ENCODE data around the gene TBC1D16. TPM values are rescaled to one million over a fixed set of nuclear protein-coding genes. Genes with fewer than 3 reads are reported as not detected.
"Not testable (repeated sequence)": the region's sequence is repeated elsewhere in the genome, so short reads cannot be mapped to it uniquely, and the experiment has no call there.

Gene TBC1D16
- total RNA-seq, 2 donors from 2014 or later = 45.9 to 52.1 TPM

- no peak overlapping the region for H3K27ac ChIP-seq
- no peak for TF ChIP-seq CTCF (IDR thresholded peaks at IDR 0.05)
- peaks cover 0 to 6% of the 10 kb centered on the region in 2 donors for H3K4me1 ChIP-seq (ENCODE audit: control insufficient read depth in 1 of 2, low read depth in 2 of 2)
- H3K27me3 ChIP-seq (replicated peaks; ENCODE audit: insufficient read depth) = no peaks in the 10 kb centered on the region
- no peaks in the 10 kb centered on the region for H3K9me3 ChIP-seq
- H3K4me3 ChIP-seq = no peak overlapping the region
- no peak for DNase-seq (ENCODE audit: low spot score)
- H3K36me3 ChIP-seq = no peaks in the 10 kb centered on the region
- no peak for ATAC-seq (ENCODE audit: insufficient number of reproducible peaks, low FRiP score, low read depth)
Measured at GRCh38 chr17:79960788-79961522, 74.7 kb downstream of the TBC1D16 start.

- H3K36me3 ChIP-seq = no peaks in the 10 kb centered on the region
- no peak for TF ChIP-seq CTCF (IDR thresholded peaks at IDR 0.05)
- H3K27ac ChIP-seq = no peak overlapping the region
- DNase-seq (ENCODE audit: low spot score) (no peak), ATAC-seq (ENCODE audit: insufficient number of reproducible peaks, low FRiP score, low read depth) (no peak)
- no peak overlapping the region for H3K4me3 ChIP-seq
- H3K4me1 ChIP-seq (ENCODE audit: control insufficient read depth in 1 of 2, low read depth in 2 of 2) = no peaks in the 10 kb centered on the region
- H3K27me3 ChIP-seq (replicated peaks; ENCODE audit: insufficient read depth) = no peaks in the 10 kb centered on the region
- H3K9me3 ChIP-seq = no peaks in the 10 kb centered on the region
Measured at GRCh38 chr17:79959042-79959441, 76.6 kb downstream of the TBC1D16 start.

GRCh38 chr17:79956853-79957252 is 78.8 kb downstream of the TBC1D16 start:
- ATAC-seq (ENCODE audit: insufficient number of reproducible peaks, low FRiP score, low read depth) = no peak
- Histone ChIP-seq H3K4me3 (no peak overlapping the region), H3K9me3 (no peaks in the 10 kb centered on the region), H3K4me1 (ENCODE audit: control insufficient read depth in 1 of 2, low read depth in 2 of 2) (peaks cover 0 to 8% of the 10 kb centered on the region in 2 donors), H3K36me3 (no peaks in the 10 kb centered on the region), H3K27ac (no peak overlapping the region), H3K27me3 (replicated peaks; ENCODE audit: insufficient read depth) (no peaks in the 10 kb centered on the region)
- TF ChIP-seq CTCF (IDR thresholded peaks at IDR 0.05) = no peak
- no peak for DNase-seq (ENCODE audit: low spot score)

- not testable (repeated sequence) for ATAC-seq (ENCODE audit: insufficient number of reproducible peaks, low FRiP score, low read depth); DNase-seq (ENCODE audit: low spot score); H3K9me3 ChIP-seq
Measured at GRCh38 chr17:79956441-79956735, 79.3 kb downstream of the TBC1D16 start.

GRCh38 chr17:79955691-79956440 is 79.8 kb downstream of the TBC1D16 start:
- peaks cover 7 to 18% of the 10 kb centered on the region in 2 donors for H3K4me1 ChIP-seq (ENCODE audit: control insufficient read depth in 1 of 2, low read depth in 2 of 2)
- ATAC-seq (ENCODE audit: insufficient number of reproducible peaks, low FRiP score, low read depth) (no peak), DNase-seq (ENCODE audit: low spot score) (no peak)
- H3K4me3 ChIP-seq = no peak overlapping the region
- no peak for TF ChIP-seq CTCF (IDR thresholded peaks at IDR 0.05)
- H3K9me3 ChIP-seq = no peaks in the 10 kb centered on the region
- H3K36me3 ChIP-seq = no peaks in the 10 kb centered on the region
- H3K27ac ChIP-seq = no peak overlapping the region
- no peaks in the 10 kb centered on the region for H3K27me3 ChIP-seq (replicated peaks; ENCODE audit: insufficient read depth)

More at GRCh38 chr17:79956441-79956735, 79.3 kb downstream of the TBC1D16 start:
- not testable (repeated sequence) for H3K27me3 ChIP-seq (replicated peaks; ENCODE audit: insufficient read depth); H3K36me3 ChIP-seq; H3K27ac ChIP-seq; H3K4me3 ChIP-seq
- peaks cover 2 to 12% of the 10 kb centered on the region in 2 donors for H3K4me1 ChIP-seq (ENCODE audit: control insufficient read depth in 1 of 2, low read depth in 2 of 2)

All from thoracic aorta (tissue), 2 donors.